Keratinocyte (primary cell): ENCODE data around the gene SPOP. TPM values are rescaled to one million over a fixed set of nuclear protein-coding genes. Genes with fewer than 3 reads are reported as not detected.

Experiments
- DNase-seq: peaks from one replicate; pipeline ENCODE4 v3.0.0-alpha.2; 2011; ENCODE audit warnings: low read depth, missing footprints, low spot score
- FAIRE-seq: peaks from 2 replicates; lab custom pipeline; 2011; peaks lifted over from hg19 to GRCh38; lab: Jason Lieb, UNC
- H2AFZ ChIP-seq: 2 replicates; pipeline ENCODE4 v1.6.0; 2012; ENCODE audit warnings: low read length, control low read depth, inconsistent platforms; ENCODE audit not compliant: control insufficient read depth
- H3K27ac ChIP-seq: 2 replicates; pipeline ENCODE4 v1.5.1; 2011; ENCODE audit warnings: low read length; ENCODE audit not compliant: control insufficient read depth, insufficient read depth
- H3K27me3 ChIP-seq: 3 replicates; pipeline ENCODE4 v1.6.0; 2011; ENCODE audit warnings: low read length; ENCODE audit not compliant: control insufficient read depth, insufficient read depth; ENCODE audit errors: extremely low read depth
- H3K36me3 ChIP-seq, 2 experiments: 2 replicates in 1 of 2; 3 replicates in 1 of 2; pipeline ENCODE4 v1.5.1; 2011; ENCODE audit warnings: low read length in 2 of 2, mild to moderate bottlenecking in 1 of 2; ENCODE audit not compliant: control insufficient read depth in 2 of 2, insufficient read depth in 2 of 2; ENCODE audit errors: extremely low read depth in 1 of 2
- H3K4me1 ChIP-seq: 3 replicates; pipeline ENCODE4 v1.5.1; 2011; ENCODE audit warnings: low read length; ENCODE audit not compliant: control insufficient read depth, insufficient read depth; ENCODE audit errors: extremely low read depth
- H3K4me2 ChIP-seq: 3 replicates; pipeline ENCODE4 v1.6.0; 2011; ENCODE audit warnings: low read depth, low read length; ENCODE audit not compliant: control insufficient read depth, insufficient read depth; ENCODE audit errors: extremely low read depth
- H3K4me3 ChIP-seq, 3 experiments: fragments of 200-600 bp in 1 of 3; sonication (generic) in 1 of 3; 2 replicates in 2 of 3; 3 replicates in 1 of 3; pipeline ENCODE4 v1.5.1; 2011 to 2016; ENCODE audit warnings: low read length in 3 of 3, mild to moderate bottlenecking in 3 of 3, control low read depth in 2 of 3, inconsistent platforms in 1 of 3, low read depth in 1 of 3, mixed read lengths in 1 of 3, mixed run types in 1 of 3, moderate library complexity in 1 of 3; ENCODE audit not compliant: control insufficient read depth in 2 of 3, insufficient read depth in 2 of 3; ENCODE audit errors: extremely low read depth in 1 of 3
- H3K79me2 ChIP-seq: 2 replicates; pipeline ENCODE4 v1.6.0; 2012; ENCODE audit warnings: low read length; ENCODE audit not compliant: control insufficient read depth, insufficient read depth
- H3K9ac ChIP-seq: 3 replicates; pipeline ENCODE4 v1.6.0; 2011; ENCODE audit warnings: low read length; ENCODE audit not compliant: control insufficient read depth, insufficient read depth; ENCODE audit errors: extremely low read depth
- H3K9me1 ChIP-seq: 3 replicates; pipeline ENCODE4 v1.6.0; 2011; ENCODE audit warnings: low read length; ENCODE audit not compliant: control insufficient read depth, insufficient read depth; ENCODE audit errors: extremely low read depth
- H3K9me3 ChIP-seq: 2 replicates; pipeline ENCODE4 v1.5.1; 2012; ENCODE audit warnings: low read depth, low read length; ENCODE audit not compliant: control insufficient read depth
- H4K20me1 ChIP-seq: 3 replicates; pipeline ENCODE4 v1.6.0; 2011; ENCODE audit warnings: low read length; ENCODE audit not compliant: control insufficient read depth, insufficient read depth; ENCODE audit errors: extremely low read depth
- CTCF ChIP-seq, 3 experiments: IDR thresholded peaks in 1 of 3; conservative IDR thresholded peaks in 1 of 3; optimal IDR thresholded peaks in 1 of 3; 2 replicates in 2 of 3; 3 replicates in 1 of 3; pipeline versions ENCODE3 to v1.5.1; 2011; ENCODE audit warnings: low read length in 3 of 3, mild to moderate bottlenecking in 3 of 3, moderate library complexity in 2 of 3, control low read depth in 1 of 3, inconsistent platforms in 1 of 3; ENCODE audit not compliant: insufficient read depth in 2 of 3; ENCODE audit errors: extremely low read depth in 1 of 3
- EZH2 ChIP-seq: IDR thresholded peaks from one replicate; pipeline ENCODE4 v1.6.1; 2012; ENCODE audit warnings: inconsistent platforms, mild to moderate bottlenecking, low read length, moderate library complexity
- dilution Hi-C: fragments of 300-500 bp; cut with MboI; formaldehyde crosslinking; loops from one replicate; pipeline ENCODE4 v1.7.0; 2020; ENCODE audit warnings: low sequenced_read_pairs; ENCODE audit not compliant: extremely low pct_ligation_motif_present
- polyA plus RNA-seq, 5 experiments: library from polyadenylated mRNA; depleted of rRNA in 3 of 5; stranded (reverse) in 3 of 5; stranded (forward) in 1 of 5; unstranded in 1 of 5; fragments of >200 nt; gene quantifications; 1 replicate in 1 of 5; 2 replicates in 3 of 5; 3 replicates in 1 of 5; pipeline versions ENCODE4 v1.2.1 to v1.2.3, GENCODE V29; 2011 to 2012; ENCODE audit warnings: missing spikeins in 2 of 5, low read depth in 1 of 5, low replicate concordance in 1 of 5

SPOP gene
- polyA plus RNA-seq, 1 donor (not counting 4 experiments of a cell fraction or from before 2014, with no cell fraction given) = 27.5 TPM

- no peaks in the 10 kb centered on the region for H3K9me1 ChIP-seq
- no peaks in the 10 kb centered on the region for H3K79me2 ChIP-seq
- H3K27ac ChIP-seq = no peak overlapping the region
- no peak for DNase-seq
- H2AFZ ChIP-seq = no peak overlapping the region
- H3K36me3 ChIP-seq = peaks cover 6 to 15% of the 10 kb centered on the region in 2 experiments
- H3K4me1 ChIP-seq = peaks cover 7% of the 10 kb centered on the region
- H3K9me3 ChIP-seq = no peaks in the 10 kb centered on the region
- dilution Hi-C loops = no loop called here
- H3K4me2 ChIP-seq = no peak overlapping the region
- no peak for TF ChIP-seq CTCF (optimal IDR thresholded peaks at IDR 0.05 in 1 of 3, IDR thresholded peaks at IDR 0.05 in 1 of 3, conservative IDR thresholded peaks at IDR 0.05 in 1 of 3; ENCODE audit: extremely low read depth in 1 of 3, insufficient read depth in 2 of 3, low read length in 3 of 3)
- no peak for TF ChIP-seq EZH2
- no peaks in the 10 kb centered on the region for H3K27me3 ChIP-seq
- H3K4me3 ChIP-seq = no peak overlapping the region
- no peaks in the 10 kb centered on the region for H4K20me1 ChIP-seq
- H3K9ac ChIP-seq = no peak overlapping the region
- FAIRE-seq = no peak
These were observed 81.2 kb downstream of the SPOP start for GRCh38 chr17:49596613-49597244.

- Histone ChIP-seq H3K4me2 (no peak overlapping the region), H3K27ac (no peak overlapping the region), H3K9ac (no peak overlapping the region), H3K9me1 (no peaks in the 10 kb centered on the region), H3K36me3 (peaks cover 5 to 15% of the 10 kb centered on the region in 2 experiments), H3K9me3 (no peaks in the 10 kb centered on the region), H3K27me3 (no peaks in the 10 kb centered on the region), H3K4me1 (peaks cover 5% of the 10 kb centered on the region), H4K20me1 (no peaks in the 10 kb centered on the region), H2AFZ (no peak overlapping the region), H3K79me2 (no peaks in the 10 kb centered on the region), H3K4me3 (no peak overlapping the region)
- FAIRE-seq = no peak
- dilution Hi-C loops = no loop called here
- TF ChIP-seq EZH2 (no peak), CTCF (optimal IDR thresholded peaks at IDR 0.05 in 1 of 3, IDR thresholded peaks at IDR 0.05 in 1 of 3, conservative IDR thresholded peaks at IDR 0.05 in 1 of 3; ENCODE audit: extremely low read depth in 1 of 3, insufficient read depth in 2 of 3, low read length in 3 of 3) (no peak)
- DNase-seq = no peak
These were observed 81.9 kb downstream of the SPOP start for GRCh38 chr17:49595980-49596379.
